Immature natural killer cell (primary cell): ENCODE results near the gene AKR1C8. TPM values are rescaled to one million over a fixed set of nuclear protein-coding genes. Genes with fewer than 3 reads are reported as not detected.
"Not testable (repeated sequence)": the region's sequence is repeated elsewhere in the genome, so short reads cannot be mapped to it uniquely, and the experiment has no call there.

Experiments
- DNase-seq, 3 donors: peaks; one replicate each; pipeline ENCODE4 v3.0.0; 2022; ENCODE audit warnings: mixed read lengths in 1 of 3
- H3K27ac Mint-ChIP-seq, 6 donors: one replicate each; pipeline ENCODE4 v1.8.0; 2020; ENCODE audit warnings: mixed read lengths in 6 of 6, mild to moderate bottlenecking in 5 of 6, inconsistent platforms in 4 of 6, moderate library complexity in 3 of 6
- H3K27me3 Mint-ChIP-seq, 3 donors: one replicate each; pipeline ENCODE4 v1.8.0; 2020 to 2021; ENCODE audit warnings: low read depth in 3 of 3, mild to moderate bottlenecking in 3 of 3, mixed read lengths in 3 of 3, moderate library complexity in 3 of 3, inconsistent platforms in 1 of 3
- H3K36me3 Mint-ChIP-seq, 3 donors: one replicate each; pipeline ENCODE4 v1.8.0; 2020; ENCODE audit warnings: mixed read lengths in 3 of 3, inconsistent platforms in 2 of 3, mild to moderate bottlenecking in 2 of 3
- H3K4me1 Mint-ChIP-seq, 2 donors: one replicate each; pipeline ENCODE4 v1.8.0; 2020; ENCODE audit warnings: inconsistent platforms in 2 of 2, mild to moderate bottlenecking in 2 of 2, mixed read lengths in 2 of 2, moderate library complexity in 1 of 2
- H3K4me3 Mint-ChIP-seq, 5 donors: one replicate each; pipeline ENCODE4 v1.8.0; 2020; ENCODE audit warnings: mild to moderate bottlenecking in 5 of 5, mixed read lengths in 5 of 5, inconsistent platforms in 3 of 5, moderate library complexity in 3 of 5
- H3K9me3 Mint-ChIP-seq, 6 donors: one replicate each; pipeline ENCODE4 v1.8.0; 2020; ENCODE audit warnings: mild to moderate bottlenecking in 6 of 6, mixed read lengths in 6 of 6, inconsistent platforms in 4 of 6, moderate library complexity in 3 of 6
- polyA plus RNA-seq, 3 donors: library from polyadenylated mRNA; unstranded; fragments of 300-500 nt; fragmentation: Illumina TruSeq; gene quantifications; one replicate each; pipeline ENCODE4 v1.2.3, GENCODE V29; 2021

The AKR1C8 gene
- polyA plus RNA-seq, 3 donors from 2014 or later, result not detected

DNA sequence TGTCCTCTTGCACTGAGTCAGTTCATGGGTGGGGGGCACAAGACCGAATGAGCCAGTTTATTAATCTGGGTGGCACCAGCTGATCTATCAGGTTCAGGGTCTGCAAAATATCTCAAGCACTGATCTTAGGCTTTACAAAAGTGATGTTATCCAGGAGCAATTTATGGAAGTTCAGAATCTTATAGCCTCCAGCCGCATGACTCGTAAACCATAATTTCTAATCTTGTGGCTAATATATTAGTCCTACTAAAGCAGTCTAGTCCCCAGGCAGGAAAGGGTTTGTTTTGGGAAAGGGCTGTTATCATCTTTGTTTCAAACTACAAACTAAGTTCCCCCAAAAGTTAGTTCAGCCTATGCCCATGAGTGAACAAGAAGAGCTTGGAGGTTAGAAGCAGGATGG lies 33.9 kb downstream of the AKR1C8 start:
- H3K36me3 Mint-ChIP-seq, result peaks cover 14 to 23% (median 16%) of the 10 kb centered on the region in 3 donors
- H3K4me1 Mint-ChIP-seq, result no peaks in the 10 kb centered on the region
- no peak overlapping the region for H3K4me3 Mint-ChIP-seq
- peaks cover 0 to 7% (median 2%) of the 10 kb centered on the region in 6 donors for H3K9me3 Mint-ChIP-seq
- no peaks in the 10 kb centered on the region for H3K27me3 Mint-ChIP-seq
- no peak overlapping the region for H3K27ac Mint-ChIP-seq
- no peak for DNase-seq

DNA sequence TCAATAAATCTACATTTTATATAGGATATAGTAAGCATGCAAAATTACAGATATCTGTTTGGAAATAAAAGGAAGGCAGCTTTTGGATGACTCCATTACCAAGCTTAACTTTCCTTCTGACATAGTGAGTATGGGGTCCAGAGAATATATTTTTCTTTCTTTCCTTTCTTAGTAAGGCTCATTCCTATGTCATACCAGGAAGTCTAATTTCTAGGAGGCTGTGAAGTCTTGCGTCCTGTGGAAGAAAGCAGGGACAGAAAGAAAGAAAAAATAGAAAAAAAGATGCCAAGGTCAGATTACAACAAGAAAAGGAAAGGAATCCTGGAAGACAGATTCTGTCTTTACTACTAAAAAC lies 36.3 kb downstream of the AKR1C8 start:
- Mint-ChIP-seq H3K4me3 (no peak overlapping the region), H3K36me3 (peaks cover 5 to 16% (median 6%) of the 10 kb centered on the region in 3 donors), H3K4me1 (no peaks in the 10 kb centered on the region), H3K27me3 (no peaks in the 10 kb centered on the region), H3K9me3 (peaks cover 0 to 7% (median 2%) of the 10 kb centered on the region in 6 donors), H3K27ac (no peak overlapping the region)
- DNase-seq, result no peak

DNA sequence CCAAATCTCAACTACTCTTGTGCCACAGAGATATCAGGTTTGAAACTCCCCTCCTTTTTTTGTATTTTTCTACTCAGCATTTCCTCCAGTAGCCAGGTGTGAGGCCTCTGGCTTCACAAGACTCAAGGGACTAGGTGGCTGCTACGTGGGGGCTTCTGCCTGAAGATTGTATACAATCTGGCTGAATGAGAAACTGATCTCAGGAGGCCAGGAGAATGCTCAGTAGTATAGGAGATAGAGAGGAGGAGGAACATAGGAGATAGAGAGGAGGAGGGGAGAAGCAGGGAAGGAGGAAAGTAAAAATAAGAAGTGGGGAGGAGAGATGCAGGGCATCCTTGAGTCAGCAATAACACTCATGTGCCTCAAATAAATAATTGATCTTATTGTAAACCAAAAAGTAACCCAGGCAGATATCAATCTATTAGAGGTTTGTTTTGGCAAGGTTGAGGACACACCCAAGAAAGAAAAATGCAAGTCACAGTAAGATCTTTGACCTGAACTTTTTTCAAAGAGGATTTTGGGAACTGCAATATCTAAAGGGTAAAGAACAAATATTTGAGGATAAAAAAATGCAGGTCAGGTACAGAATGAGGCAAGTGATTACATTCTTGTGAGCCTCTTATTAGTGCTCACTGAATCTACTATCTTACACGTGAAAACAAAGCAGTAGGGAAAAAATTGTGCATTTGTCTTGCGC lies 36.8 kb downstream of the AKR1C8 start:
- Mint-ChIP-seq H3K4me3 (no peak overlapping the region), H3K9me3 (peaks cover 0 to 7% (median 2%) of the 10 kb centered on the region in 6 donors), H3K36me3 (peaks cover 0 to 12% (median 2%) of the 10 kb centered on the region in 3 donors), H3K4me1 (no peaks in the 10 kb centered on the region), H3K27me3 (no peaks in the 10 kb centered on the region), H3K27ac (no peak overlapping the region)
- DNase-seq, result no peak

DNA sequence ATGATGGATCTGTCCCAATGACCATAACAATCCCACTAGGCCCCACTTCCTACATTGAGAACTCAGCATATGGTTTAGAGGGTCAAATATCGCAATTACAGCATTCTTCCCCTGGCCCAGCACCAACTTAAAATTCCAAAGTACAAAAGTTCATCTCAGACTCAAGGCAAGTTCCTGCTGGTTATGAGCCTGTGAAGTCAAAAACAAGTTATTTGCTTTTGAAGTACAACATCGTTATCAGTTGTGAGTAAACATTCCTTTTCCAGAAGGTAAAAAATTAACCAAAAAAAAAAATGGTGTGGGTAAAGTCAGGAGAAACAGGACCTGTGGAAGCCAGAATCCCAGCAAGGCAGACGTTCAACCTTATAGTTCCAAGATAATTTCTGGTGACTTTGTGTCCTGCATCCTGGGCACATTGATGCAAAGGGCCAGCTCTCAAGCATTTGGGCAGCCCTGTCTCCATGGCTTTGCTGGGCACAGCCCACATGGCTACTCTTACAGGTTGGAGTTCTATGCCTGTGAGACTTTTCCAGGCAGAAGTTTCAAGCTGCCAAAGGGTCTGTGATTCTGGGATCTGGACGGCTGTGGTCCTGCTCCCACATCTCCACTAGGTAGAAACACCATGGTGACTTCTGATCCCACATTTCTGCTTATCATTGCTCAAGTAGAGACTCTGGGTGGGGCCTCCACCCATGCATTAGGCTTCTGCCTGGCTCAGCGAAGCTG lies 37.5 kb downstream of the AKR1C8 start:
- Mint-ChIP-seq H3K27ac (no peak overlapping the region), H3K27me3 (no peaks in the 10 kb centered on the region), H3K4me3 (no peak overlapping the region), H3K9me3 (peaks cover 0 to 7% (median 2%) of the 10 kb centered on the region in 6 donors), H3K36me3 (peaks cover 0 to 8% (median 0%) of the 10 kb centered on the region in 3 donors), H3K4me1 (no peaks in the 10 kb centered on the region)
- DNase-seq, result no peak

DNA sequence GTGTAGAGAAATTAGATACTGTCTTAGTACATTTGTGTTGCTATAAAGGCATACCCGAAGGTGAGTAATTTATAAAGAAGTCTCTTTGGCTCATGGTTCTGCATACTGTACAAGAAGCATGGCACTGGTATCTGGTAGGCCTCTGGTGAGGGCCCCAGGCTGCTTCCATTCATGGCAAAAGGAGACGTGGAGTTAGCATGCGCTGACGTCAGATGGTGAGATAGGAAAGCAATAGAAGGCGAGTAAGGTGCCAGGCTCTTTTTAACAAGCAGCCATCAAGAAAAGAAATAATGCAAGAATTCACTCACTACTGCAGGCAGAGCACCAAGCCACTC lies 38.1 kb downstream of the AKR1C8 start:
- Mint-ChIP-seq H3K4me3 (no peak overlapping the region), H3K36me3 (peaks cover 0 to 8% (median 0%) of the 10 kb centered on the region in 3 donors), H3K9me3 (peaks cover 0 to 7% (median 2%) of the 10 kb centered on the region in 6 donors), H3K4me1 (no peaks in the 10 kb centered on the region), H3K27me3 (no peaks in the 10 kb centered on the region), H3K27ac (no peak overlapping the region)
- DNase-seq, result no peak

DNA sequence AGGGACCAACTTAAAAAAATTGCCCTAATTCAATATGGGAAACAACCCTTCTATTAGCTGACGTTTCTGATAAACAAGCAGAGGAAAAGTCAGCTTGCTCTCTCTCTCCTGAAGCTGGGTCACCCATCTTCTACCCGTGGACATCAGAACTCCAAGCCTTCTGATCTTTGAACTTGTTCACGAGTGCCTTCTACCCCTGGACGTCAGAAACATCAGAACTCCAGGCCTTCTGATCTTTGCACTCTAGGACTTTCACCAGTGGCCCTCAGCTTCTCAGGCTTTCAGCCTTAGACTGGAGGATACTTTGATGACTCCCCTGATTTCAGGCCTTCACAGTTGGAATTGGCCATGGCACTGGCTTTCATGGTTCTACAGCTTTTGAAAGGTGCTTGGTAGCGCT lies 41.8 kb downstream of the AKR1C8 start:
- no peak overlapping the region for H3K4me3 Mint-ChIP-seq
- peaks cover 0 to 3% (median 2%) of the 10 kb centered on the region in 3 donors for H3K27me3 Mint-ChIP-seq
- H3K4me1 Mint-ChIP-seq, result no peaks in the 10 kb centered on the region
- no peak overlapping the region for H3K27ac Mint-ChIP-seq
- no peak for DNase-seq
- peaks cover 0 to 18% (median 4%) of the 10 kb centered on the region in 6 donors for H3K9me3 Mint-ChIP-seq
- peaks cover 0 to 7% (median 3%) of the 10 kb centered on the region in 3 donors for H3K36me3 Mint-ChIP-seq

DNA sequence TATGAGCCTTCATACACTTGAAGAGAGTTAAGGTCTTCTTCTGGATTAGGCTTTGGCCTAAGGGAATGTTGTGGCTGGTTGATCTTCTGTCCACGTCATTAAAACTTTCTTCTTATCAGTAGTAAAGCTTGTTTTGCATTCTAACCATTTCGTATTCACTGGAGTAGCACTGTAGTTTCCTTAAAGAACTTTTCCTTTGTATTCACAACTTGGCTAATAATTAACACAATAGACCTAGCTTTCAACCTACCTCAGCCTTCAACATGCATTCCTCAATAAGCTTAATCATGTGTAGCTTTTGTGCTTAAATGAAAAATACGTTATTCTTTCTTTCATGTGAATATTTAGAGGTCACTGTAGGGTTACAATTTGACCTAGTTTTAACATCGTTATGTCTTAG lies 42.8 kb downstream of the AKR1C8 start:
- no peak overlapping the region for H3K27ac Mint-ChIP-seq
- DNase-seq, result no peak
- no peak overlapping the region for H3K4me3 Mint-ChIP-seq
- peaks cover 0 to 3% (median 2%) of the 10 kb centered on the region in 3 donors for H3K27me3 Mint-ChIP-seq
- peaks cover 8 to 27% (median 12%) of the 10 kb centered on the region in 6 donors for H3K9me3 Mint-ChIP-seq
- H3K36me3 Mint-ChIP-seq, result peaks cover 3 to 15% (median 9%) of the 10 kb centered on the region in 3 donors
- no peaks in the 10 kb centered on the region for H3K4me1 Mint-ChIP-seq

DNA sequence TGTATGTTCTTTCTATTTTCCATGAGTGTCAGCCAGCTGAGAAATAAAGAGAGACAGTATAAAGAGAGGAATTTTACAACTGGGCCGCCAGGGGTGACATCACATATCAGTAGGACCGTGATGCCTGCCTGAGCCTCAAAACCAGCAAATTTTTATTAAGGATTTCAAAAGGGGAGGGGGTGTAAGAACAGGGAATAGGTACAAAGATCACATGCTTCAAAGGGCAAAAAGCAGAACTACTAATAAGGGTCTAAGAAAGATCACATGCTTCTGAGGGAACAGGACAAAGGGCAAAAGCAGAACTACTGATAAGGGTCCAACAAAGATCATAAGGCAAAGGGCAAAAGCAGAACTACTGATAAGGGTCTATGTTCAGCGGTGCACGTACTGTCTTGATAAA lies 47.3 kb downstream of the AKR1C8 start:
- not testable (repeated sequence) for DNase-seq, H3K27me3 Mint-ChIP-seq, H3K4me3 Mint-ChIP-seq, H3K27ac Mint-ChIP-seq, H3K4me1 Mint-ChIP-seq
- Mint-ChIP-seq H3K36me3 (peaks cover 6 to 23% (median 18%) of the 10 kb centered on the region in 3 donors), H3K9me3 (peaks cover 14 to 40% (median 23%) of the 10 kb centered on the region in 6 donors)

DNA sequence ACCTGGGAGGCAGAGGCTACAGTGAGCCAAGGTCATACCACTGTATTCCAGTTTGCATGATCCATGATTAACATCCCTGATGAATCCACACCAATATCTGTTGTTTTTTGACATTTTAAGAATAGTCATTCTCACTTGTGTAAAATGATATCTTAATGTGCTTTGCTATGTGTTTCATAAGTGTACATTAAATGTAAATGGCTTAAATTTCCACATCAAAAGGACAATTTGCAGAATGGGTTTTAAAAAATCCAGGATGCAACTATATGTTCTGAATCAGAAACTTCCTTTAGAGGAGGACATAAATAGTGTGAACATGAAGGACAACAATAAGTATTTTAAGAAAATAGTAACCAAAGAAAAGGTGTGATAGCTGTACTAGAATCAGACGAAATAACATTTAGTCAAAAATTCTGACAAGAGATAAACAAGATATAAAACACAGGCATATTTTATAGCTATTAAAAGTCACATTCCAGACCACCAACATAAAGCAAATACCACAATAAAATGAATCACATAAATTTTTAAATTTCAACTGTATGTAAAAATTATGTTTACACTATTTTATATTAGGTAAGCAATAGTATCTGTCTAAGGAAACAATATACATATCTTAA lies 48.4 kb downstream of the AKR1C8 start:
- Mint-ChIP-seq H3K27me3 (peaks cover 0 to 5% (median 3%) of the 10 kb centered on the region in 3 donors), H3K36me3 (peaks cover 6 to 27% (median 21%) of the 10 kb centered on the region in 3 donors), H3K4me1 (no peaks in the 10 kb centered on the region), H3K9me3 (peaks cover 14 to 40% (median 23%) of the 10 kb centered on the region in 6 donors), H3K4me3 (no peak overlapping the region), H3K27ac (no peak overlapping the region)
- DNase-seq, result no peak

DNA sequence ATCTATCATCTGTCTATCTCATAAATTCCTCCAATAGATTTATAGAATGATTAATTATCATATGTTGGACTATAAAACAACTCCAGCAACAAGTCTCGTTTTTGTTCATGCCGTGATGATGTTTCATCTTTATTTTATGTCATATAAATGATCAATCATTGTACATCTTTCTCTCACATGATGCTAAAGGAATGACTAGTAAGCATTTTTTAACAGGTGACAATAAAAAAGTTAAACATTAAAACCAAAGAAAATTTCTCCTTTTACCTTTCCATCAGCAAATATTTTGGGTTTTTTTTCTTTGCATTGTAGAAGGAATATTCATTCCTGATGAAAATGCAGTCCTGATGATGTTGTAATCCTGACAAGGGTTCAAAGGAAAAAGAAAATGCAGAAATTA lies 49.4 kb downstream of the AKR1C8 start:
- no peak for DNase-seq
- H3K27ac Mint-ChIP-seq, result no peak overlapping the region
- H3K4me1 Mint-ChIP-seq, result no peaks in the 10 kb centered on the region
- H3K9me3 Mint-ChIP-seq, result peaks cover 14 to 39% (median 23%) of the 10 kb centered on the region in 6 donors
- peaks cover 0 to 5% (median 3%) of the 10 kb centered on the region in 3 donors for H3K27me3 Mint-ChIP-seq
- H3K4me3 Mint-ChIP-seq, result no peak overlapping the region
- H3K36me3 Mint-ChIP-seq, result peaks cover 10 to 31% (median 21%) of the 10 kb centered on the region in 3 donors

DNA sequence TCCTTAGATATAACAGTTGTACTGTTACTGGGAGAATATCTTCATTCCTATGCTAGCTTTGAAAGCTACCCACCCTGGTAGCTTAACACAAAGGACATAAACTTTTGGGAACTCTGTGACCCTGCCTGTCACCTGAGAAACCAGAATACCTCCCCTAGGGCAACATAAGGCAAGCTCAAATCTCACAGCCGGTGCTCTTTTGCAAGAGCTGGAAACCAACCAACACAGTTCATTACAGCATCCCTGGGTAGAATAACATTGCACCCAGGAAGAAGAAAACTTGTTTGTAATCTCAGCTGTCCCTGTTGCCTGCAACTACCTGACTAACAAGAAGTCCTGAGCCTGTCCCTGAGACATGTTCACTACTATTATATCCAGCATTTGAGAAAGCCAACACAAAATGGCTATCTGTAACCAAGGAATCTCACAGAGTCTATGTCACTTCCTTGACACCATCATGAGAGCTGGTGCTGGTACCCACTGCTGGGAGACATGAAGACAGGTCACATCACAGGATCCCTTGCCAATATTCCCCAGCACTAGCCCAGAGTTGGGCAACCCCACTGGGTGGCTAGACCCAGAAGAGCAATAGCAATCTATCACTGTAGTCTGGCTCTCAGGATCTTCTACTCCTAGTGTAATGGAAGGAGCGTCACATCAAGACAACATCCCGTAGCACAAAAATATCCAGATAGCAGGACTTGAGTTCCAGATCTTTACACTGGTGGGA lies 59.5 kb downstream of the AKR1C8 start:
- peaks cover 5 to 15% (median 8%) of the 10 kb centered on the region in 6 donors for H3K9me3 Mint-ChIP-seq
- peaks cover 13 to 28% (median 26%) of the 10 kb centered on the region in 3 donors for H3K36me3 Mint-ChIP-seq
- H3K27me3 Mint-ChIP-seq, result peaks cover 0 to 2% (median 2%) of the 10 kb centered on the region in 3 donors
- no peaks in the 10 kb centered on the region for H3K4me1 Mint-ChIP-seq
- no peak overlapping the region for H3K4me3 Mint-ChIP-seq
- no peak overlapping the region for H3K27ac Mint-ChIP-seq
- no peak for DNase-seq

DNA sequence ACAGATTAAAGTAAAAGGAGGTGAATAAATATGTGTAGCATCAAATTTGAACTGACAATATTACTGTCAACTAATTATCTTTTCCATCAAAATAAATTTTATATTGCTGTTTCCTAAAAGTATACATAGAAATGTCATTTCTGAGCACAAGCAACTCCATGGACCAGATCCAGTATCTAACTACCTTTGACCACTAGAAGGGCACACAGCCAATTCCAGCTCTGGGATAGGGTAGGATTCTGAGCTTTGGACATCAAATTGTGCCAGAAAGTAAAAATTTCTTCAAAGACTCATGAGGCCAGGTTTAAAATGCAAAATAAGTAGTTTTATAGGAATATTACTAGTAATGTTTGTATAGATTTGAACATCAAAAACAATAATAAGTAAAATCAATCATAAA lies 61.1 kb downstream of the AKR1C8 start:
- Mint-ChIP-seq H3K4me3 (no peak overlapping the region), H3K9me3 (peaks cover 5 to 16% (median 10%) of the 10 kb centered on the region in 6 donors), H3K36me3 (peaks cover 12 to 32% (median 29%) of the 10 kb centered on the region in 3 donors), H3K4me1 (no peaks in the 10 kb centered on the region), H3K27ac (no peak overlapping the region), H3K27me3 (peaks cover 0 to 2% (median 2%) of the 10 kb centered on the region in 3 donors)
- no peak for DNase-seq

DNA sequence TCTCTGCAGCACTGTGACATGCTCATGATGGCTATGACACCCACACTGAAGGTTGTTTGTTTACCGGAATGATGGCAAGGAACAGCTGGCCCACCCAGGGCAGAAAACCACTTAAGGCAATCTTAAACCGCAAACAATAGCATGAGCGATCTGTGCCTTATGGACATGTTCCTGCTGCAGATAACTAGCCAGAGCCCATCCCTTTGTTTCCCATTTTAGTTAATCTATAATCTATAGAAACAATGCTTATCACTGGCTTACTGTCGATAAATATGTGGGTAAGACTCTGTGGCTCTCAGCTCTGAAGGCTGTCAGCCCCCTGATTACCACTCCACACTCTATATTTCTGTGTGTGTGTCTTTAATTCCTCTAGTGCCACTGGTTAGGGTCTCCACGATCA lies 65.0 kb downstream of the AKR1C8 start:
- peaks cover 14 to 19% of the 10 kb centered on the region in 2 donors for H3K4me1 Mint-ChIP-seq

More for the DNA sequence above, 65.0 kb downstream of the AKR1C8 start:
- H3K36me3 Mint-ChIP-seq, result peaks cover 4 to 22% (median 13%) of the 10 kb centered on the region in 3 donors
- not testable (repeated sequence) for H3K27ac Mint-ChIP-seq, DNase-seq, H3K4me3 Mint-ChIP-seq, H3K27me3 Mint-ChIP-seq, H3K9me3 Mint-ChIP-seq
